Choroid plexus epithelial cell (primary cell): ENCODE data around the gene CEP131.

Experiments
- DNase-seq: peaks from one replicate; pipeline ENCODE4 v3.0.0-alpha.2; 2010; ENCODE audit warnings: low read depth
- H3K4me3 ChIP-seq: 2 replicates; pipeline ENCODE4 v1.5.1; 2011; ENCODE audit warnings: low read depth, mild to moderate bottlenecking, control low read depth, low read length, moderate library complexity
- TF ChIP-seq, protein P1 (sequence below): conservative IDR thresholded peaks from 2 replicates; pipeline ENCODE4 v1.5.1; 2011; ENCODE audit warnings: low read depth, mild to moderate bottlenecking, control low read depth, inconsistent platforms, low read length, moderate library complexity

Gene CEP131

DNA sequence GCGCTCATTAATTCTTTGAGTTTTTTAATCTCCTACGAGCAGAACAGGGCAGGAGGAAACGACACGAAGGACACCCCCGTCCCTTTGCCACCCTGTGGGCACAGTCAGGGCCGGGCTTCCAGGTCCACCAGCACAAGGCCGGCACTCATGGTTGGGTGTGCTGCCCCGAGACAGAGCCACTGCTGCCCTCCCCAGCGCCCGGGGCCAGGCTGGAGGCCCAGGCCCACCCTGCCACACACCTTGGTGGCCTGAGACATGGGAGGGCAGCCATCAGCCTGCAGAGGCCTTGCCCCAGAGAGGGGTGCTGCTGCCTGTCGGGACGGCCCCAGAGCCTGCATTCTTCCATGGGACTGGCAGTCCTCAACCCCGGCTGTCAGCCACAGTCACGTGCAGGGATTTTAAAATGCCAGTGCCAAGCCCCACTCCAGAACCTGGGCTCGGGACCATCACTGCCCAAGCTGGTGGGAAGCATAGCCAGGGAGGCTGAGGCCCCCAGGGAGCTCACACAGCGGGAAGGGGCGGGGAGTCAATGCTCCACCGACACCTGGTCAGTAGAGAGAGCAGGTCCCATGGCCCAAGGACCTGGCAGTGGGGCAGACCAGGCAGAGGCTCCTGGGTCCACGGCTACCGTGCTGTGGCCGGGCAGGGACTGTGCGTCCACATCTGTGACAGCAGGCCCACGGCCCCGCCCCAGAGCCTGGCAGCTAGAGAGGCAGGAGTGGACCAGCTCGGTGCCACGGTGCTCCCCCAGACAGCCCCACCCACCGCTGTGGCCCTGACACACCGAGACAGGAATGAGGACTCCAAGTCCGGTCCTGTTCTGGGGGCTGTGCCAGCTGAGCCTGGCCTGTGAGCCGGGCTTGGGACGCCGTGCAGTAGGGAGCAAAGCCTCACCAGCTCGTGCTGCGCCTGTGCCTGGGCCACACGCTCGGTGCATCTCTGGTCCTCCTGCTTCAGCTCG is 27.5 kb downstream of the CEP131 start:
- no peak for DNase-seq
- TF ChIP-seq, protein P1, sequence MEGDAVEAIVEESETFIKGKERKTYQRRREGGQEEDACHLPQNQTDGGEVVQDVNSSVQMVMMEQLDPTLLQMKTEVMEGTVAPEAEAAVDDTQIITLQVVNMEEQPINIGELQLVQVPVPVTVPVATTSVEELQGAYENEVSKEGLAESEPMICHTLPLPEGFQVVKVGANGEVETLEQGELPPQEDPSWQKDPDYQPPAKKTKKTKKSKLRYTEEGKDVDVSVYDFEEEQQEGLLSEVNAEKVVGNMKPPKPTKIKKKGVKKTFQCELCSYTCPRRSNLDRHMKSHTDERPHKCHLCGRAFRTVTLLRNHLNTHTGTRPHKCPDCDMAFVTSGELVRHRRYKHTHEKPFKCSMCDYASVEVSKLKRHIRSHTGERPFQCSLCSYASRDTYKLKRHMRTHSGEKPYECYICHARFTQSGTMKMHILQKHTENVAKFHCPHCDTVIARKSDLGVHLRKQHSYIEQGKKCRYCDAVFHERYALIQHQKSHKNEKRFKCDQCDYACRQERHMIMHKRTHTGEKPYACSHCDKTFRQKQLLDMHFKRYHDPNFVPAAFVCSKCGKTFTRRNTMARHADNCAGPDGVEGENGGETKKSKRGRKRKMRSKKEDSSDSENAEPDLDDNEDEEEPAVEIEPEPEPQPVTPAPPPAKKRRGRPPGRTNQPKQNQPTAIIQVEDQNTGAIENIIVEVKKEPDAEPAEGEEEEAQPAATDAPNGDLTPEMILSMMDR, result no peak
- H3K4me3 ChIP-seq, result no peak overlapping the region

DNA sequence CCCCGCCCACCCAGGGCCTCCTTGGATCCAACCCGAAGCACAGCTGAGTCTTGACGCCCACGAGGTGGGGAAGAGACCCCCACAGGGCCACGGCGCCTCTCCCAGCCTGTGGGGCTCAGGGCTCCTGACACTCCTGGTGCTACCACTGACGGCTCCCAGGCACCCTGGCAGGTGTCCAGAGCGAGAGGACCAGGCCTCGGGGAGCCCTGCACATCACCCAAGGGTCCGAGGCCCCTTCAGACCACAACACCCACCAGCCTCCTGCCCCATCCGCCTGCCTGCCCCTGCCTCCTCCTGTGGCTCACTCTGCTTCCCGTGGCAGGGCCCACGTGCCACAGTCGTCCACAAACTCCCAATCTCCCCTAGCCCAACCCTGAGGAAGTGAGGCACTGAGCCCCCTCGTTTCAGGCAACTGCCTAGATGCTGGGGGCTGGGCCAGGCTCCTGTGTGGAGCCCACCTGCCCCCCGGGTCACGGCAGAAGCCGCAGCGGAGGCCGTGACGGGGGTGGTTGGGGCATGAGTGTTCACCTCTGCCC is 28.5 kb downstream of the CEP131 start:
- H3K4me3 ChIP-seq, result no peak overlapping the region
- TF ChIP-seq, protein P1, result no peak
- DNase-seq, result no peak

DNA sequence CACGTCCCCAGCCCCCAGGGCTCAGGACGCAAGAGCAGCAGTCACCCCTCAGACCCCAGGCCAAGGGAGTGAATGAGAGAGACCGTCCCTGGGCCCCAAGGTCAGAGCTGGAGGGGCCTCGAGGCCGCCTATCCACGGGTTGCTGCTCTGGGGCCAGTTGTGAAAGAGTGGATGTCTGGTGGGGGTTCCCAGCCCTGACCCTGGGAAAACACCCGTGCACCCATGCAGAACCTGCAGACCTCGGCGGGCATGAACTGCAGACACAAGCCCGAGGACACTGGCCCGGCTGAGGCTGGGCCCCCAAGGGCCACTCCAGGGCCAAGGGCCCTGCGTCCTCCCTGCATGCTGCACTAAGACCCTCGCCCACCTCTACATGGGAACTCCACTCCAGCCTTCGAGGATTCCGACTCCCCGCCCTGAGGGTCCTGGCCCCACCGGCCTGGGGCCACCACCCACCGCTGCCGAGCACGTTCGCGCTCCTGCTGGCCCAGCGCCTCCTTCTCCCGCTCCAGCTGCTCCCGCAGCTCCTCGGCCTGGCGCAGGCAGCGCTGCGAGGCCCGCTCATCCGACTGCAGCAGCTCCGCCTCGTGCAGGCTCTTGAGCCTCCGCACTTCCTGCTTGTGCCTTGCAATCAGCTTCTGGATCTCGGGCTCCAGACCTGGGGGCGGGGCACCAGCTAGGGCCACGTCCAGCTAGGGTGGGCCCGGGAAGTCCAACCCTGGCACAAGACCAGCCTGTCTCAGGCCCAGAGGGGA is 29.1 kb downstream of the CEP131 start:
- H3K4me3 ChIP-seq, result no peak overlapping the region
- no peak for DNase-seq
- TF ChIP-seq, protein P1, result no peak

DNA sequence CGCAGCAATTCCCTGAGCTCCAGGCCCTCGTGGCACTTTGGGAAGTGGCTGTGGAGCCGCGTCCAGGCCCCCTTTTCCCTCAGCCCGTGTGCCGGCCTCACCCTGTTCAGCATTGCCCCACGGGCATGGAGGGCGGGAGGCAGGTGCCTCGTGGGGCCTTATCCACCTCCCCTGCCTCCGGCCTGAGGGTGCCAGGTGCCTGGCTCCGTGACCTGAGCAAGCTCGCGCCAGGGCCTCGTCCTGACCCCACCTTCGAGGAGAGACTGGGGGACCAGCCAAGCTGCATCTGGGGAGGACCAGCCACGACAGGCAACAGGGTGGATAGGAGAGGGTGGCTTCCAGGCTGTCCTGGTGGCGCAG is 29.7 kb downstream of the CEP131 start:
- TF ChIP-seq, protein P1, result no peak
- DNase-seq, result no peak
- no peak overlapping the region for H3K4me3 ChIP-seq

DNA sequence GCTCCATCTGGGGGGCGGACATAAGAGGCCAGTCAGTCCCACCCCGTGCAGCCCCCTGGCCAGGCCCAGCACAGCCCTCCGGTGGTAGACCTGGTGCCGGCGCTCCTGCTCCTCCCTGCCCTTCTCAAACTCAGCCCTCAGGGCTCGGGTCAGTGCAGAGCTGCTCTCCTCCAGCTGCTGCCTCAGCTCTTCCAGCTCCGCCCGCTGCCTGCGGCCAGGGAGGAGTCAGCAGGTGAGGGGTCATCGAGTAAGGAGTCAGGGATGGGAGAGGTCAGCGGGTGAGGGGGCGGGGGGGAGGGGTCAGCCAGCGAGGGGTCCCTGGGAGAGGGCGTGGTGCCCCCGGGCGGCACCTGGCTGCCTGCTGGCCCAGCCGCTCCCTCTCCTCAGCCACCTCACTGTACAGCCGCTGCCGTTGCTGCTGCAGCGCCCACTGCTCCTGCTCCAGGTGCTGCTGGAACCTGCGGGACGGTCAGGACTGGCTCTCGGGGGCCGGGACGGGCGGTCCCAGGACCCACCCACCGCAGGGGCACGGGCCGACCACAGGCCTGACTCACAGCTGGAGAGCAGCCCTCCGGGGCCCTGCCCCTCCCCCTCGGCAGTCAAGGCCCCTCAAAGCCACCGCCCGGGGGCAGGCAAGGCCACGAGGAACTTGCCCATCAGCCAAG is 30.2 kb downstream of the CEP131 start:
- DNase-seq, result no peak
- TF ChIP-seq, protein P1, result no peak
- no peak overlapping the region for H3K4me3 ChIP-seq

DNA sequence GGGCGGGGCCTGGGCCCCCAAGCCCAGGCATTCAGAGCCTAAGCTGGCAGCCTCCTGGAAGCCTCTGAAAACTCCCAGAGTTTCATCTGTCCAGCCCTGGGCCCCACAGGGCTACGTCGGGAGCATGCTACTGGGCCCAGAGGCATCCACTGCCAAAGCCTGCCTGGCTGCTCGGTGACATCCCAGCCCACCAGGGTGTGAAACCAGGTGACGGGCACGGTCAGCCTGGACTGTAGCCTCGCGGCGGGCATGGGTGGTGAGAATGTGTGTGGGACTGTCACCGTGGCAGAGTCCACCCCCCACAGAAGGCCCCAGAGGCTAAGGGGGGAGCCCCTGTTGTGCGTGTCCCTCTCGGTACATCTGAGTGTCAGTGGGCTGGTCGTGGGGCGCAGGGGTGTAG is 31.1 kb downstream of the CEP131 start:
- TF ChIP-seq, protein P1, result no peak
- H3K4me3 ChIP-seq, result no peak overlapping the region
- DNase-seq, result no peak
